HepG2 (cell line): ENCODE measurements around the gene TRIM31. TPM values are rescaled to one million over a fixed set of nuclear protein-coding genes. Genes with fewer than 3 reads are reported as not detected.

Source experiments
- ATAC-seq: fragments of 200-7000 bp; cut with Tn5 transposase; 3 replicates; pipeline ENCODE4 v1.9.1; 2020; ENCODE audit warnings: mild to moderate bottlenecking, moderate library complexity
- BruUV-seq: library from RNA; stranded (reverse); fragments of 400-500 nt; replicated peaks from 2 replicates; lab custom pipeline; 2021; lab: Mats Ljungman, UMichigan
- CTCF ChIA-PET: fragments of 300-600 bp; formaldehyde crosslinking; extraction: SDS; loops from one replicate; lab custom pipeline; 2021; ENCODE audit warnings: low total read pairs, inconsistent platforms, low intra/inter-chr PET ratio; lab: Yijun Ruan, JAX
- POLR2A ChIA-PET: fragments of 350-600 bp; sonication (Branson Sonifier 250); formaldehyde crosslinking; loops from one replicate; lab custom pipeline; 2020; ENCODE audit warnings: antibody characterized with exemption, inconsistent platforms; lab: Yijun Ruan, JAX
- DNase-seq: peaks from one replicate; pipeline ENCODE4 v3.0.0-alpha.2; 2015; ENCODE audit warnings: low spot score
- FAIRE-seq: peaks from 3 replicates; lab custom pipeline; 2011; peaks lifted over from hg19 to GRCh38; lab: Jason Lieb, UNC
- H2AFZ ChIP-seq: one replicate; pipeline ENCODE4 v1.6.1; 2011; ENCODE audit warnings: low read length, inconsistent platforms
- H3K27ac ChIP-seq: fragments of 300-600 bp; 3 replicates; pipeline ENCODE4 v1.8.0; 2011; ENCODE audit warnings: mixed run types, mild to moderate bottlenecking, mixed read lengths, low read length, inconsistent platforms; ENCODE audit not compliant: insufficient read depth; ENCODE audit errors: extremely low read length
- H3K27me3 ChIP-seq, 2 experiments: fragments of 200-600 bp in 1 of 2; 2 replicates in 1 of 2; 3 replicates in 1 of 2; pipeline versions ENCODE4 v1.6.0 to v1.8.0; 2011; ENCODE audit warnings: low read length in 2 of 2, mild to moderate bottlenecking in 2 of 2, moderate library complexity in 2 of 2, inconsistent platforms in 1 of 2; ENCODE audit not compliant: insufficient read depth in 2 of 2, control insufficient read depth in 1 of 2
- H3K36me3 ChIP-seq, 2 experiments: fragments of 200-600 bp in 1 of 2; replicated peaks in 1 of 2; 2 replicates in 1 of 2; 3 replicates in 1 of 2; pipeline versions ENCODE4 v1.5.1 to v1.8.0; 2011; ENCODE audit warnings: low read length in 2 of 2, inconsistent platforms in 1 of 2; ENCODE audit not compliant: insufficient read depth in 2 of 2, control insufficient read depth in 1 of 2
- H3K4me1 ChIP-seq: 2 replicates; pipeline ENCODE4 v1.5.1; 2012; ENCODE audit warnings: low read length, inconsistent platforms; ENCODE audit not compliant: insufficient read depth
- H3K4me2 ChIP-seq: 2 replicates; pipeline ENCODE4 v1.6.0; 2011; ENCODE audit warnings: low read depth, low read length, inconsistent platforms
- H3K4me3 ChIP-seq, 3 experiments: fragments of 200-600 bp in 1 of 3; sonication (generic), shearing (Covaris generic) in 1 of 3; replicated peaks in 1 of 3; 2 replicates each; pipeline ENCODE4 v1.5.1; 2011 to 2016; ENCODE audit warnings: low read length in 3 of 3, inconsistent platforms in 2 of 3, low read depth in 2 of 3, mild to moderate bottlenecking in 2 of 3, control low read depth in 1 of 3, mixed read lengths in 1 of 3; ENCODE audit not compliant: insufficient read depth in 1 of 3
- H3K79me2 ChIP-seq: one replicate; pipeline ENCODE4 v1.6.1; 2011; ENCODE audit warnings: low read length, inconsistent platforms; ENCODE audit not compliant: insufficient read depth
- H3K9ac ChIP-seq: 2 replicates; pipeline ENCODE4 v1.6.0; 2011; ENCODE audit warnings: mild to moderate bottlenecking, low read depth, low read length, inconsistent platforms; ENCODE audit not compliant: insufficient read depth
- H3K9me3 ChIP-seq: 2 replicates; pipeline ENCODE4 v1.5.1; 2012; ENCODE audit warnings: mild to moderate bottlenecking, low read length
- H4K20me1 ChIP-seq: 2 replicates; pipeline ENCODE4 v1.6.0; 2011; ENCODE audit warnings: inconsistent platforms, mild to moderate bottlenecking, low read length, moderate library complexity; ENCODE audit not compliant: insufficient read depth
- TGIF2 ChIP-seq: IDR thresholded peaks from 2 replicates; pipeline ENCODE4 v1.6.1; 2016; ENCODE audit warnings: control low read depth, missing compliant biosample characterization
- XRCC5 ChIP-seq: fragments of 200-400 bp; formaldehyde crosslinking; optimal IDR thresholded peaks from 2 replicates; pipeline ENCODE3; 2017; ENCODE audit warnings: mild to moderate bottlenecking, low read length
- ZEB1 ChIP-seq: IDR thresholded peaks from 2 replicates; pipeline ENCODE4 v1.6.1; 2012; ENCODE audit warnings: mild to moderate bottlenecking, low read depth, inconsistent platforms; ENCODE audit not compliant: insufficient replicate concordance
- ZNF496 ChIP-seq: sonication (generic); formaldehyde crosslinking; IDR thresholded peaks from 2 replicates; pipeline ENCODE4 v1.8.1; 2023; ENCODE audit warnings: mild to moderate bottlenecking, moderate library complexity, missing genetic modification reagents; ENCODE audit not compliant: insufficient replicate concordance
- ZSCAN9 ChIP-seq: IDR thresholded peaks from 2 replicates; pipeline ENCODE4 v1.6.1; 2016; ENCODE audit warnings: borderline replicate concordance
- WGBS: methylation state at CpG from one replicate; pipeline ENCODE4 v1.1.6; 2017; ENCODE audit warnings: low lambda C conversion rate; 5-methylcytosine and 5-hydroxymethylcytosine counted together
- in situ Hi-C: cut with HindIII; loops from 2 replicates; pipeline ENCODE4 v1.10.0; 2017; ENCODE audit warnings: low pct_unique_long_range_greater_than_20kb; ENCODE audit not compliant: extremely low pct_ligation_motif_present
- intact Hi-C: fragments of 100-400 bp; cut with micrococcal nuclease; formaldehyde crosslinking; loops from one replicate; pipeline ENCODE4 v1.10.0; 2022; ENCODE audit not compliant: unreplicated experiment
- polyA plus RNA-seq, 8 experiments: library from polyadenylated mRNA; depleted of rRNA in 3 of 8; stranded (reverse) in 7 of 8; unstranded in 1 of 8; fragments of >200 nt; fragmentation: Illumina TruSeq in 4 of 8; extraction: Trizol in 4 of 8; gene quantifications; 2 replicates each; pipeline versions ENCODE4 v1.2.1 to v1.2.3, GENCODE V29; 2011 to 2016; ENCODE audit warnings: low read depth in 4 of 8, missing spikeins in 1 of 8, mixed read lengths in 1 of 8; ENCODE audit not compliant: insufficient read depth in 1 of 8
- total RNA-seq, 5 experiments: library from RNA; depleted of rRNA; stranded (reverse); fragments of >200 nt; fragmentation: Illumina TruSeq; extraction: Trizol; gene quantifications; 2 replicates each; pipeline ENCODE4 v1.2.3, GENCODE V29; 2016; ENCODE audit warnings: low read depth in 1 of 5
- TF ChIP-seq, protein P1 (sequence below): sonication (generic); formaldehyde crosslinking; IDR thresholded peaks from 2 replicates; pipeline ENCODE4 v1.5.0; 2020; ENCODE audit warnings: missing genetic modification reagents
- TF ChIP-seq, protein P2 (sequence below): IDR thresholded peaks from 2 replicates; pipeline ENCODE4 v1.6.1; 2018; ENCODE audit warnings: missing genetic modification reagents, mild to moderate bottlenecking, missing compliant biosample characterization
- TF ChIP-seq, protein P3 (sequence below): sonication (generic); formaldehyde crosslinking; IDR thresholded peaks from 2 replicates; pipeline ENCODE4 v1.4.0; 2020; ENCODE audit warnings: missing genetic modification reagents
- TF ChIP-seq, protein P4 (sequence below): sonication (generic); formaldehyde crosslinking; IDR thresholded peaks from 2 replicates; pipeline ENCODE4 v1.5.0; 2020; ENCODE audit warnings: missing genetic modification reagents

The TRIM31 gene
- total and polyA plus RNA-seq, 2 of the 13 experiments (the other 11 are each of a cell fraction or from before 2014, with no cell fraction given): 0.13 to 0.51 TPM

DNA sequence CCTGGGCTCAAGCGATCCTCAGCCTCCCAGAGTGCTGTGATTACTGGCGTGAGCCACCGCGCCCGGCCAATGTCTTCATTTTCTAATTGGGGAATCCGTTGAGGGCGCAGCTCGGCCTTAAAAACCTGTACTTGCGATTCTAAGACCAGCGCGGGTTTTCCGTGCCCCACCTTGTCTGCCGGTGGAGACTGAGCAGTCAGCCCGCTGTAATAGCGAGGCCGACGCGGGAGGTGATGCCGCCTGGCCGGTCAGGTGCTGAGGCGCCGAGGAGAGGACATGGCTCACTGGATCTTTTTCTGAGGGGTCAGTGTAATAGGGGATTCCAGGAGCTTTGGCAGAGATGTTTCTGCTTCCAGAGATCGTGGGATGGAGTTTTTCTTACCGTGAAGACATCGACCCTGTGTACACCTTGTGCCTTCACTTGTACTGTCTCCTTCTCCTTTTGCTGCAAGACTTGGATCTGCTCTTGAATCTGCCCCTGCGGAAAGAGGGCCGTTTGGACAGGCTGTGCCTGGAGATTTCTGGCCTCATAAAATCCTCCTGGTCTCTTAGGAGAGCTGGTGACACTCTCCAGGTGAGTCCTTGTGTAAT, 1.5 kb downstream of the TRIM31 start:
- CTCF ChIA-PET: no interaction called here
- Histone ChIP-seq H3K27me3 (no peaks in the 10 kb centered on the region), H3K9me3 (no peaks in the 10 kb centered on the region), H3K4me2 (no peak overlapping the region), H3K4me3 (no peak overlapping the region), H3K79me2 (no peaks in the 10 kb centered on the region), H3K4me1 (peaks cover 27% of the 10 kb centered on the region), H4K20me1 (no peaks in the 10 kb centered on the region), H2AFZ (no peak overlapping the region), H3K36me3 (no peaks in the 10 kb centered on the region), H3K27ac (no peak overlapping the region), H3K9ac (no peak overlapping the region)
- TF ChIP-seq TGIF2 (CRISPR knock-in tag) (no peak), ZNF496 (CRISPR knock-in tag) (no peak), XRCC5 (no peak), ZSCAN9 (no peak), ZEB1 (no peak)
- TF ChIP-seq, protein P1, sequence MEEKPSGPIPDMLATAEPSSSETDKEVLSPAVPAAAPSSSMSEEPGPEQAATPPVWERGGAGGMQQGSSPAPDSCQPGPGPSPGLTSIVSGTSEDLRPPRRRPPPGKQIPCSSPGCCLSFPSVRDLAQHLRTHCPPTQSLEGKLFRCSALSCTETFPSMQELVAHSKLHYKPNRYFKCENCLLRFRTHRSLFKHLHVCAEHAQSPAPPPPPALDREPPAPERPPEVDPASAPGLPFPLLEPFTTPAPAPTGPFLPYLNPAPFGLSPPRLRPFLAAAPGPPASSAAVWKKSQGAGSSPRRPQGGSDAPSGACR (CRISPR knock-in tag): no peak
- TF ChIP-seq, protein P2, sequence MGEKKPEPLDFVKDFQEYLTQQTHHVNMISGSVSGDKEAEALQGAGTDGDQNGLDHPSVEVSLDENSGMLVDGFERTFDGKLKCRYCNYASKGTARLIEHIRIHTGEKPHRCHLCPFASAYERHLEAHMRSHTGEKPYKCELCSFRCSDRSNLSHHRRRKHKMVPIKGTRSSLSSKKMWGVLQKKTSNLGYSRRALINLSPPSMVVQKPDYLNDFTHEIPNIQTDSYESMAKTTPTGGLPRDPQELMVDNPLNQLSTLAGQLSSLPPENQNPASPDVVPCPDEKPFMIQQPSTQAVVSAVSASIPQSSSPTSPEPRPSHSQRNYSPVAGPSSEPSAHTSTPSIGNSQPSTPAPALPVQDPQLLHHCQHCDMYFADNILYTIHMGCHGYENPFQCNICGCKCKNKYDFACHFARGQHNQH (CRISPR knock-in tag): no peak
- TF ChIP-seq, protein P3, sequence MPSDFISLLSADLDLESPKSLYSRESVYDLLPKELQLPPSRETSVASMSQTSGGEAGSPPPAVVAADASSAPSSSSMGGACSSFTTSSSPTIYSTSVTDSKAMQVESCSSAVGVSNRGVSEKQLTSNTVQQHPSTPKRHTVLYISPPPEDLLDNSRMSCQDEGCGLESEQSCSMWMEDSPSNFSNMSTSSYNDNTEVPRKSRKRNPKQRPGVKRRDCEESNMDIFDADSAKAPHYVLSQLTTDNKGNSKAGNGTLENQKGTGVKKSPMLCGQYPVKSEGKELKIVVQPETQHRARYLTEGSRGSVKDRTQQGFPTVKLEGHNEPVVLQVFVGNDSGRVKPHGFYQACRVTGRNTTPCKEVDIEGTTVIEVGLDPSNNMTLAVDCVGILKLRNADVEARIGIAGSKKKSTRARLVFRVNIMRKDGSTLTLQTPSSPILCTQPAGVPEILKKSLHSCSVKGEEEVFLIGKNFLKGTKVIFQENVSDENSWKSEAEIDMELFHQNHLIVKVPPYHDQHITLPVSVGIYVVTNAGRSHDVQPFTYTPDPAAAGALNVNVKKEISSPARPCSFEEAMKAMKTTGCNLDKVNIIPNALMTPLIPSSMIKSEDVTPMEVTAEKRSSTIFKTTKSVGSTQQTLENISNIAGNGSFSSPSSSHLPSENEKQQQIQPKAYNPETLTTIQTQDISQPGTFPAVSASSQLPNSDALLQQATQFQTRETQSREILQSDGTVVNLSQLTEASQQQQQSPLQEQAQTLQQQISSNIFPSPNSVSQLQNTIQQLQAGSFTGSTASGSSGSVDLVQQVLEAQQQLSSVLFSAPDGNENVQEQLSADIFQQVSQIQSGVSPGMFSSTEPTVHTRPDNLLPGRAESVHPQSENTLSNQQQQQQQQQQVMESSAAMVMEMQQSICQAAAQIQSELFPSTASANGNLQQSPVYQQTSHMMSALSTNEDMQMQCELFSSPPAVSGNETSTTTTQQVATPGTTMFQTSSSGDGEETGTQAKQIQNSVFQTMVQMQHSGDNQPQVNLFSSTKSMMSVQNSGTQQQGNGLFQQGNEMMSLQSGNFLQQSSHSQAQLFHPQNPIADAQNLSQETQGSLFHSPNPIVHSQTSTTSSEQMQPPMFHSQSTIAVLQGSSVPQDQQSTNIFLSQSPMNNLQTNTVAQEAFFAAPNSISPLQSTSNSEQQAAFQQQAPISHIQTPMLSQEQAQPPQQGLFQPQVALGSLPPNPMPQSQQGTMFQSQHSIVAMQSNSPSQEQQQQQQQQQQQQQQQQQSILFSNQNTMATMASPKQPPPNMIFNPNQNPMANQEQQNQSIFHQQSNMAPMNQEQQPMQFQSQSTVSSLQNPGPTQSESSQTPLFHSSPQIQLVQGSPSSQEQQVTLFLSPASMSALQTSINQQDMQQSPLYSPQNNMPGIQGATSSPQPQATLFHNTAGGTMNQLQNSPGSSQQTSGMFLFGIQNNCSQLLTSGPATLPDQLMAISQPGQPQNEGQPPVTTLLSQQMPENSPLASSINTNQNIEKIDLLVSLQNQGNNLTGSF: no peak
- TF ChIP-seq, protein P4, sequence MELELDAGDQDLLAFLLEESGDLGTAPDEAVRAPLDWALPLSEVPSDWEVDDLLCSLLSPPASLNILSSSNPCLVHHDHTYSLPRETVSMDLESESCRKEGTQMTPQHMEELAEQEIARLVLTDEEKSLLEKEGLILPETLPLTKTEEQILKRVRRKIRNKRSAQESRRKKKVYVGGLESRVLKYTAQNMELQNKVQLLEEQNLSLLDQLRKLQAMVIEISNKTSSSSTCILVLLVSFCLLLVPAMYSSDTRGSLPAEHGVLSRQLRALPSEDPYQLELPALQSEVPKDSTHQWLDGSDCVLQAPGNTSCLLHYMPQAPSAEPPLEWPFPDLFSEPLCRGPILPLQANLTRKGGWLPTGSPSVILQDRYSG (CRISPR knock-in tag): no peak
- no peak for ATAC-seq
- no peak for DNase-seq
- intact Hi-C loops: no loop called here
- BruUV-seq: no TSS peak
- POLR2A ChIA-PET: interaction anchor here (1.1 to 2.2 kb wide), 3 partner anchors 8 to 20 kb away, joined by 5 to 21 read pairs (median 13); no protein-coding TSS in a partner anchor
- no peak for FAIRE-seq
- 78% methylated on average over 27 of the region's 27 CpGs for WGBS
- in situ Hi-C loops: no loop called here
